Right lobe of liver (tissue), 4 donors: ENCODE measurements around the gene ADAMTS7.

Experiments used
- CTCF ChIP-seq, 4 donors: fragments of 200-600 bp in 3 of 4; fragments of 450-650 bp in 1 of 4; IDR thresholded peaks; one replicate each; pipeline versions ENCODE4 v1.5.1 to v1.8.0; 2016 to 2022; ENCODE audit warnings: antibody characterized with exemption in 4 of 4, mild to moderate bottlenecking in 2 of 4
- POLR2A ChIP-seq: fragments of 450-650 bp; IDR thresholded peaks from one replicate; pipeline ENCODE4 v1.6.1; 2017; ENCODE audit warnings: antibody characterized with exemption, mild to moderate bottlenecking
- donor health status: DM: no; HTN: no; CAD: no.
- donor health status: DM: no; HTN: no; CAD: no.
- donor health status: DM: no; HTN: yes; CAD: no.

GRCh38 chr15:78828920-78829319 is 17.7 kb upstream of the ADAMTS7 start:
- TF ChIP-seq POLR2A (no peak), CTCF (IDR thresholded peaks at IDR 0.05) (no peak)
